Measurements from ENCODE around the gene ATP5MC2. TPM values are rescaled to one million over a fixed set of nuclear protein-coding genes. Genes with fewer than 3 reads are reported as not detected.
A peak's percentile ranks its signal among the peaks of the same experiment; 100 is the strongest.

Gene ATP5MC2
- polyA plus RNA-seq, 2 of the 4 experiments (the other 2 are of a cell fraction), result 402 to 540 TPM

- TF ChIP-seq BHLHE40 (IDR thresholded peaks at IDR 0.05; ENCODE audit: low read depth, low read length) (no peak), TP53 (CRISPR knock-in tag; IDR thresholded peaks at IDR 0.05) (no peak), ATOH8 (CRISPR knock-in tag; IDR thresholded peaks at IDR 0.05; ENCODE audit: low read depth) (no peak), HOXA7 (CRISPR knock-in tag; IDR thresholded peaks at IDR 0.05) (no peak), EP300 (IDR thresholded peaks at IDR 0.05) (no peak), REST (IDR thresholded peaks at IDR 0.05) (no peak), MYC (IDR thresholded peaks at IDR 0.05; ENCODE audit: borderline replicate concordance, low read length) (no peak), E2F6 (IDR thresholded peaks at IDR 0.05; ENCODE audit: borderline replicate concordance, low read depth) (no peak), SREBF2 (IDR thresholded peaks at IDR 0.05) (no peak)
Measured at GRCh38 chr12:53710091-53710490, 34.2 kb upstream of the ATP5MC2 start (continued).

GRCh38 chr12:53709671-53710070, 33.8 kb upstream of the ATP5MC2 start:
- Histone ChIP-seq H3K9me3 (no peaks in the 10 kb centered on the region), H3K4me1 (no peaks in the 10 kb centered on the region), H3K27ac (no peak overlapping the region), H3K4me3 (no peak overlapping the region), H3K4me2 (no peak overlapping the region)
- POLR2A ChIA-PET, result no interaction called here
- 43% methylated on average over 4 of the region's 4 CpGs for WGBS (ENCODE audit: missing lambda C conversion rate)
- TF ChIP-seq PBX3 (IDR thresholded peaks at IDR 0.05) (no peak), CBX8 (IDR thresholded peaks at IDR 0.05) (no peak), ZC3H11A (IDR thresholded peaks at IDR 0.05) (no peak), ZFP36 (IDR thresholded peaks at IDR 0.05; ENCODE audit: borderline replicate concordance, partially characterized antibody) (no peak), HMGXB4 (CRISPR knock-in tag; IDR thresholded peaks at IDR 0.05; ENCODE audit: borderline replicate concordance) (no peak), MAFK (IDR thresholded peaks at IDR 0.05; ENCODE audit: partially characterized antibody) (no peak), CBX2 (IDR thresholded peaks at IDR 0.05; ENCODE audit: borderline replicate concordance, low read depth) (no peak), HOXA7 (CRISPR knock-in tag; IDR thresholded peaks at IDR 0.05) (no peak), MYC (IDR thresholded peaks at IDR 0.05; ENCODE audit: borderline replicate concordance, low read length) (no peak), NFE2L2 (conservative IDR thresholded peaks at IDR 0.05; ENCODE audit: low read length) (no peak)
- ATAC-seq (peak in 1 of 2 experiments; percentile 22; a peak in 1 of 6 replicates), FAIRE-seq (no peak), DNase-seq (ENCODE audit: low read depth in 1 of 2, low spot score in 1 of 2) (no peak)
- CTCF ChIA-PET, result interaction anchor here (0.6 to 15.9 kb wide), 5 partner anchors 8 to 297 kb away, joined by 3 to 833 read pairs (median 4); partner anchors contain the start of gene CALCOCO1

Data from A549 (cell line).